GM23338 (cell line): ENCODE results near the gene TEX26.

Experiments
- EZH2 ChIP-seq: fragments of 200-600 bp; sonication (generic); IDR thresholded peaks from one replicate; pipeline ENCODE4 v1.8.0; 2017; ENCODE audit warnings: antibody characterized with exemption, mild to moderate bottlenecking, low read depth; ENCODE audit not compliant: unreplicated experiment
- POLR2AphosphoS5 ChIP-seq: IDR thresholded peaks from 2 replicates; pipeline ENCODE4 v1.6.1; 2016; ENCODE audit warnings: antibody characterized with exemption, low read depth
- STAT1 ChIP-seq: IDR thresholded peaks from one replicate; pipeline ENCODE4 v1.6.1; 2016; ENCODE audit warnings: antibody characterized with exemption; ENCODE audit not compliant: unreplicated experiment
- ZNF114 ChIP-seq: fragments of 250-450 bp; sonication (Bioruptor Pico); IDR thresholded peaks from 2 replicates; pipeline ENCODE4 v1.5.0; 2020; ENCODE audit warnings: mild to moderate bottlenecking, moderate library complexity
- TF ChIP-seq, protein P1 (sequence below), 2 experiments: fragments of 200-600 bp in 1 of 2; sonication (generic) in 1 of 2; conservative IDR thresholded peaks; 2 replicates each; pipeline versions ENCODE4 v1.5.1 to v1.6.1; 2016 to 2017; ENCODE audit warnings: antibody characterized with exemption in 2 of 2, low read depth in 2 of 2, mild to moderate bottlenecking in 2 of 2, moderate library complexity in 1 of 2

DNA sequence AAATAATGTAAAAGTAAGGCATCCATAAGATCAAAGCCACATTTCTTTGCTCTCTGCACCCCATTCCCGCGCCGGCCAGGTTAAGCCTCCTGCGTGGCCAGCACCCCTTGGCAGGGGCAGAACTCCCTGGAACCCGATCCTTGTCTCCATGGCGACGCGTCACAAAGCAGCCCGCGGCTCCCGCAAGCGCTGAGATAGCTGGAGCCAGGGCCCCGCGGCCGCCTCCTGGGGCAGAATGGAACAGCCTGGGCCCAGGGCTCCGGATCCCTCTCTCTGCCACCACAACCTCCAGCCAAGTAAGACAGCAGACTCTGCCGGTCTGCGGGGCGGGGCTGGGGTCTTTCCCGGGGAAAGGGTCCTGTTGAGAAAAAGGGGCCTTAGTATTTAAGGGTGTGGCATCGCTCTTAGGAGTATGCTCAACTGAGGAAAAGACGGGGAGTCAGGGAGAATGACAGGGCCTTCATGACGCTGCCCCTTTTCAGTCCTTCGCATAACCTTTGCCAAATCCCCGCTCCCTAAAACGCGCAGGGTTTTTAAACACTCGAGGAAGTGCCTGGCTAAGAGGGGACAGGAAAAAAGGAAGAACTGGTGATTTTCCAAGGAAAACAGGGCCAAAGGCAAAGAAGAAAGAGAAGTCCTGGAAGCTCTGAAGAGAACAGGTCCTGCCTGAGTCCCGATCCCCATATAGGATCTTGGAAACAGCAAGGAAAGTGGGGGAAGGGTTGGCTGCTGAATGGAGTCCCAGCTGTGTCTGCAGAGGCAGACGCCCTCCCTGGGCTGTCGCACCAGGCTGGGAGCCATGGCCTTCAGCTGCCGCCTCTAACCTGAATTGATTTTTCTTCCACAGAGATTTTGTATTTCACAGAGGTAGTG is at the start of gene TEX26:
- TF ChIP-seq, protein P1, sequence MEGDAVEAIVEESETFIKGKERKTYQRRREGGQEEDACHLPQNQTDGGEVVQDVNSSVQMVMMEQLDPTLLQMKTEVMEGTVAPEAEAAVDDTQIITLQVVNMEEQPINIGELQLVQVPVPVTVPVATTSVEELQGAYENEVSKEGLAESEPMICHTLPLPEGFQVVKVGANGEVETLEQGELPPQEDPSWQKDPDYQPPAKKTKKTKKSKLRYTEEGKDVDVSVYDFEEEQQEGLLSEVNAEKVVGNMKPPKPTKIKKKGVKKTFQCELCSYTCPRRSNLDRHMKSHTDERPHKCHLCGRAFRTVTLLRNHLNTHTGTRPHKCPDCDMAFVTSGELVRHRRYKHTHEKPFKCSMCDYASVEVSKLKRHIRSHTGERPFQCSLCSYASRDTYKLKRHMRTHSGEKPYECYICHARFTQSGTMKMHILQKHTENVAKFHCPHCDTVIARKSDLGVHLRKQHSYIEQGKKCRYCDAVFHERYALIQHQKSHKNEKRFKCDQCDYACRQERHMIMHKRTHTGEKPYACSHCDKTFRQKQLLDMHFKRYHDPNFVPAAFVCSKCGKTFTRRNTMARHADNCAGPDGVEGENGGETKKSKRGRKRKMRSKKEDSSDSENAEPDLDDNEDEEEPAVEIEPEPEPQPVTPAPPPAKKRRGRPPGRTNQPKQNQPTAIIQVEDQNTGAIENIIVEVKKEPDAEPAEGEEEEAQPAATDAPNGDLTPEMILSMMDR (conservative IDR thresholded peaks at IDR 0.05; ENCODE audit: low read depth in 2 of 2), result no peak
- no peak for TF ChIP-seq ZNF114 (CRISPR knock-in tag)
- no peak for TF ChIP-seq STAT1
- TF ChIP-seq EZH2, result no peak
- TF ChIP-seq POLR2AphosphoS5, result no peak
